ENCODE measurements around the gene CXCL11.
"Not testable (repeated sequence)": the region's sequence is repeated elsewhere in the genome, so short reads cannot be mapped to it uniquely, and the experiment has no call there.

Gene CXCL11

GRCh38 chr4:75998525-75999147 is 37.2 kb downstream of the CXCL11 start:
- DNase-seq: not testable (repeated sequence)

- no peak for DNase-seq
Measured at GRCh38 chr4:75997946-75998345, 37.9 kb downstream of the CXCL11 start.

- DNase-seq: no peak
Measured at GRCh38 chr4:75997081-75997480, 38.8 kb downstream of the CXCL11 start.

GRCh38 chr4:75995727-75996126 is 40.1 kb downstream of the CXCL11 start:
- peak; percentile 47 for DNase-seq

GRCh38 chr4:75992462-75992861 is 43.4 kb downstream of the CXCL11 start:
- DNase-seq: no peak

- no peak for DNase-seq
Measured at GRCh38 chr4:75989846-75990528, 45.9 kb downstream of the CXCL11 start.

- no peak for DNase-seq
Measured at GRCh38 chr4:75985116-75985515, 50.8 kb downstream of the CXCL11 start.

All from NCI-H146 (cell line).